Nephron progenitor cell (in vitro differentiated cells): Measurements from ENCODE around the gene DLG4.
A peak's percentile ranks its signal among the peaks of the same experiment; 100 is the strongest.

ENCODE experiments used
- DNase-seq: peaks from one replicate; pipeline ENCODE4 v3.0.0; 2021
- H3K27ac Mint-ChIP-seq: 2 replicates; pipeline ENCODE4 v1.8.0; 2021; ENCODE audit warnings: mild to moderate bottlenecking, moderate library complexity, mixed read lengths
- H3K27me3 Mint-ChIP-seq: 2 replicates; pipeline ENCODE4 v1.8.0; 2021; ENCODE audit warnings: mild to moderate bottlenecking, low read depth, mixed read lengths; ENCODE audit not compliant: poor library complexity
- H3K36me3 Mint-ChIP-seq: 2 replicates; pipeline ENCODE4 v1.8.0; 2021; ENCODE audit warnings: low read depth, mixed read lengths
- H3K4me1 Mint-ChIP-seq: 2 replicates; pipeline ENCODE4 v1.8.0; 2021; ENCODE audit warnings: mixed read lengths
- H3K4me3 Mint-ChIP-seq: 2 replicates; pipeline ENCODE4 v1.8.0; 2021; ENCODE audit warnings: mild to moderate bottlenecking, moderate library complexity, mixed read lengths
- H3K9me3 Mint-ChIP-seq: 2 replicates; pipeline ENCODE4 v1.8.0; 2021; ENCODE audit warnings: mild to moderate bottlenecking, moderate library complexity, mixed read lengths
- CTCF ChIP-seq: fragments of 200-600 bp; sonication (generic); IDR thresholded peaks from 2 replicates; pipeline ENCODE4 v1.5.0; 2021; ENCODE audit warnings: antibody characterized with exemption

Gene DLG4

GRCh38 chr17:7204336-7204735 lies 15.3 kb downstream of the DLG4 start:
- peak overlapping the region; percentile 79 for H3K4me3 Mint-ChIP-seq
- peaks cover 53% of the 10 kb centered on the region for H3K4me1 Mint-ChIP-seq
- H3K36me3 Mint-ChIP-seq: peaks cover 38% of the 10 kb centered on the region
- no peak for DNase-seq
- TF ChIP-seq CTCF: no peak
- H3K27me3 Mint-ChIP-seq: no peaks in the 10 kb centered on the region
- no peaks in the 10 kb centered on the region for H3K9me3 Mint-ChIP-seq
- no peak overlapping the region for H3K27ac Mint-ChIP-seq

GRCh38 chr17:7203391-7203790 lies 16.2 kb downstream of the DLG4 start:
- TF ChIP-seq CTCF: no peak
- H3K27ac Mint-ChIP-seq: peak overlapping the region; percentile 29

GRCh38 chr17:7196651-7197401 lies 22.8 kb downstream of the DLG4 start:
- peaks cover 10% of the 10 kb centered on the region for H3K4me1 Mint-ChIP-seq
- DNase-seq: no peak
- peaks cover 56% of the 10 kb centered on the region for H3K36me3 Mint-ChIP-seq
- no peak for TF ChIP-seq CTCF
- no peak overlapping the region for H3K27ac Mint-ChIP-seq
- H3K9me3 Mint-ChIP-seq: no peaks in the 10 kb centered on the region
- H3K4me3 Mint-ChIP-seq: no peak overlapping the region
- no peaks in the 10 kb centered on the region for H3K27me3 Mint-ChIP-seq

More at GRCh38 chr17:7203391-7203790, 16.2 kb downstream of the DLG4 start:
- Mint-ChIP-seq H3K9me3 (no peaks in the 10 kb centered on the region), H3K27me3 (no peaks in the 10 kb centered on the region), H3K4me3 (no peak overlapping the region), H3K36me3 (peaks cover 38% of the 10 kb centered on the region), H3K4me1 (peaks cover 43% of the 10 kb centered on the region)
- no peak for DNase-seq

GRCh38 chr17:7195971-7196370 lies 23.7 kb downstream of the DLG4 start:
- peaks cover 49% of the 10 kb centered on the region for H3K36me3 Mint-ChIP-seq
- no peak for TF ChIP-seq CTCF
- DNase-seq: no peak
- H3K9me3 Mint-ChIP-seq: no peaks in the 10 kb centered on the region
- peak overlapping the region; percentile 59 for H3K27ac Mint-ChIP-seq
- peaks cover 10% of the 10 kb centered on the region for H3K4me1 Mint-ChIP-seq
- no peaks in the 10 kb centered on the region for H3K27me3 Mint-ChIP-seq
- H3K4me3 Mint-ChIP-seq: no peak overlapping the region

- Mint-ChIP-seq H3K27me3 (peaks cover 6% of the 10 kb centered on the region), H3K9me3 (no peaks in the 10 kb centered on the region), H3K27ac (peak overlapping the region; percentile 85), H3K36me3 (peaks cover 52% of the 10 kb centered on the region), H3K4me3 (no peak overlapping the region), H3K4me1 (peaks cover 23% of the 10 kb centered on the region)
- DNase-seq: no peak
- TF ChIP-seq CTCF: no peak
Observed at GRCh38 chr17:7192271-7192937, 27.2 kb downstream of the DLG4 start.
